ENCODE measurements around the gene NRG4.

- TF ChIP-seq POLR2A (IDR thresholded peaks at IDR 0.05; ENCODE audit: low read length) = no peak
- TF ChIP-seq GATA1 (IDR thresholded peaks at IDR 0.05; ENCODE audit: low read depth, low read length) = no peak
Measured at GRCh38 chr15:76024021-76024768, 12.0 kb upstream of the NRG4 start.

Data from erythroblast (primary cell).